Measurements from ENCODE around the gene DPP7. TPM values are rescaled to one million over a fixed set of nuclear protein-coding genes. Genes with fewer than 3 reads are reported as not detected.

Gene DPP7
- total RNA-seq, 1 experiment from 2014 or later: 230 TPM

GRCh38 chr9:137068539-137069507 is 45.7 kb downstream of the DPP7 start:
- POLR2A ChIA-PET: interaction anchor here (1.4 to 1.9 kb wide), 2 partner anchors 18 kb away, joined by 14 to 24 read pairs; partner anchors contain the start of gene MAN1B1

DNA sequence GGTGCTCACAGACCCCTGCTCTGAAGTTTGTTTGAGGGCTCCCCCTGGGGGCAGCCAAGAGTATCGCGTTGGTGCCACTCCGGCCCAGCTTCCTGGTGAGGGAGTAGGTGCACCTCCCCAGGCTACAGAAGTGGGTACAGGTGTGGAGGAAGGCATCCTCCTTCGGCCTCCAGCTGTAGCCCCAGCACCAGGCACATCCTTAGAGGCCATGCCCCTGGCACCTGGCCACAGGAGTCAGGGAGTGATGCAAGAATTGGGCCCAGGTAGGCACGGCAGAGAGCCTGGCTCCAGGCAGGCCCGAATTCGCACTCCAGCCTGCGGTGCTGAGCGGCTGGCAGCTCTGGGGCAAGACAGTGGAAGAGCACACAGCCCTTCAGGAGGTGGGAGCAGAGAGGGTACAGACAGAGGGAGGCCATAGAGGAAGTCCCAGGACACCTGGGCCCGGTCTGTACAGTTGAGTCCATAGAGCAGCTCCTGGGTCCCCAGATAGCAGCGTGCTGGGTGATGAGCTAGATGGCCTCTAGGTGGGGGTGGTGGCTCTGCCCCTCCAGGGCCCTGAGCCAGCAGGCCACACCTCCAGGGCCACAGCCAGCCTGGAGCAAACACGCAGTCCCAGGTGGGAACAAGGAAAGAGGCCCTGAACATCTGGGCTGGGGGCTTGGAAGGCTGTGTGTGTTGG is 46.5 kb downstream of the DPP7 start:
- Mint-ChIP-seq H3K4me1 (ENCODE audit: low read depth, unreplicated experiment) (peaks cover 18% of the 10 kb centered on the region), H3K36me3 (ENCODE audit: insufficient read depth, unreplicated experiment) (peaks cover 27% of the 10 kb centered on the region), H3K27ac (ENCODE audit: unreplicated experiment) (peak overlapping the region; percentile 87), H3K9me3 (ENCODE audit: unreplicated experiment) (no peaks in the 10 kb centered on the region), H3K4me3 (ENCODE audit: unreplicated experiment) (peak overlapping the region; percentile 68), H3K27me3 (ENCODE audit: insufficient read depth, unreplicated experiment) (no peaks in the 10 kb centered on the region)
- intact Hi-C loops (cut with micrococcal nuclease; ENCODE audit: unreplicated experiment): no loop called here
- H3K9me3 ChIP-seq: no peaks in the 10 kb centered on the region
- peak; percentile 59 to 87 for TF ChIP-seq CTCF (IDR thresholded peaks at IDR 0.05; ENCODE audit: insufficient read depth in 1 of 2, low read depth in 1 of 2, low read length in 1 of 2, severe bottlenecking in 1 of 2, unreplicated experiment in 1 of 2)
- peak overlapping the region; percentile 80 for H3K4me3 ChIP-seq (ENCODE audit: low read depth, low read length)
- DNase-seq: peak; percentile 88 to 90
- BruUV-seq (replicated peaks): no TSS peak
- ChIA-PET CTCF (interaction anchor here (0.6 to 5.2 kb wide), 34 partner anchors 9 to 277 kb away, joined by 3 to 57 read pairs (median 5); partner anchors contain the start of genes ABCA2, ENTPD2, MAN1B1 and NPDC1), POLR2A (interaction anchor here (0.5 to 1.4 kb wide), 2 partner anchors 19 to 509 kb away, joined by 3 to 14 read pairs; partner anchors contain the start of gene MAN1B1)
- H3K27me3 ChIP-seq (replicated peaks; ENCODE audit: control insufficient read depth, insufficient read depth, low read length): no peaks in the 10 kb centered on the region
- H3K36me3 ChIP-seq (ENCODE audit: control insufficient read depth, insufficient read depth, low read length): 0 out of 2 replicates have a peak, but pooled peaks cover 2% of the 10 kb centered on the region
- peaks cover 24% of the 10 kb centered on the region for H3K4me1 ChIP-seq

More at GRCh38 chr9:137068539-137069507, 45.7 kb downstream of the DPP7 start:
- TSS peak; percentile 18 for BruUV-seq (replicated peaks)
- H3K4me1 ChIP-seq: peaks cover 28% of the 10 kb centered on the region
- Mint-ChIP-seq H3K27ac (ENCODE audit: unreplicated experiment) (peak overlapping the region; percentile 87), H3K27me3 (ENCODE audit: insufficient read depth, unreplicated experiment) (no peaks in the 10 kb centered on the region), H3K4me1 (ENCODE audit: low read depth, unreplicated experiment) (peaks cover 18% of the 10 kb centered on the region), H3K9me3 (ENCODE audit: unreplicated experiment) (no peaks in the 10 kb centered on the region), H3K4me3 (ENCODE audit: unreplicated experiment) (peak overlapping the region; percentile 68), H3K36me3 (ENCODE audit: insufficient read depth, unreplicated experiment) (peaks cover 25% of the 10 kb centered on the region)
- CTCF ChIA-PET: interaction anchor here (0.5 to 5.2 kb wide), 35 partner anchors 8 to 373 kb away, joined by 3 to 57 read pairs (median 6); partner anchors contain the start of genes ABCA2, ENTPD2, ENTPD8 and MAN1B1
- TF ChIP-seq CTCF (IDR thresholded peaks at IDR 0.05; ENCODE audit: insufficient read depth in 1 of 2, low read depth in 1 of 2, low read length in 1 of 2, severe bottlenecking in 1 of 2, unreplicated experiment in 1 of 2): no peak
- H3K27me3 ChIP-seq (replicated peaks; ENCODE audit: control insufficient read depth, insufficient read depth, low read length): no peaks in the 10 kb centered on the region
- H3K9me3 ChIP-seq: no peaks in the 10 kb centered on the region
- H3K4me3 ChIP-seq (ENCODE audit: low read depth, low read length): peak overlapping the region; percentile 80
- intact Hi-C loops (cut with micrococcal nuclease; ENCODE audit: unreplicated experiment): no loop called here
- DNase-seq: no peak
- 0 out of 2 replicates have a peak, but pooled peaks cover 2% of the 10 kb centered on the region for H3K36me3 ChIP-seq (ENCODE audit: control insufficient read depth, insufficient read depth, low read length)

Data from Caco-2 (cell line).